OCI-LY1 (cell line): ENCODE measurements around the gene TBL1X.

ENCODE experiments used
- H2AFZ ChIP-seq: fragments of 200-600 bp; sonication (generic), shearing (Covaris generic); 2 replicates; pipeline ENCODE4 v1.6.0; 2014; ENCODE audit warnings: antibody characterized with exemption, mild to moderate bottlenecking, low read length
- H3F3A ChIP-seq: fragments of 200-600 bp; sonication (generic), shearing (Covaris generic); 2 replicates; pipeline ENCODE4 v1.6.0; 2014; ENCODE audit warnings: mild to moderate bottlenecking, antibody characterized with exemption, low read length, moderate library complexity; ENCODE audit not compliant: insufficient read depth
- H3K27ac ChIP-seq: fragments of 200-600 bp; sonication (generic); 2 replicates; pipeline ENCODE4 v1.5.1; 2014; ENCODE audit warnings: low read length, mixed run types, mild to moderate bottlenecking, low read depth; ENCODE audit not compliant: poor library complexity, severe bottlenecking
- H3K27me3 ChIP-seq: fragments of 200-600 bp; sonication (generic); 2 replicates; pipeline ENCODE4 v1.6.0; 2014; ENCODE audit warnings: antibody characterized with exemption, mild to moderate bottlenecking, low read length, moderate library complexity; ENCODE audit not compliant: insufficient read depth
- H3K36me3 ChIP-seq: fragments of 200-600 bp; sonication (generic); 2 replicates; pipeline ENCODE4 v1.6.1; 2014; ENCODE audit warnings: mild to moderate bottlenecking, antibody characterized with exemption, low read length, moderate library complexity, mixed read lengths; ENCODE audit not compliant: insufficient read depth
- H3K4me1 ChIP-seq: fragments of 200-600 bp; sonication (generic); 2 replicates; pipeline ENCODE4 v1.5.1; 2014; ENCODE audit warnings: mild to moderate bottlenecking, low read length, moderate library complexity; ENCODE audit not compliant: insufficient read depth, severe bottlenecking
- H3K4me2 ChIP-seq: fragments of 200-600 bp; sonication (generic), shearing (Covaris generic); 2 replicates; pipeline ENCODE4 v1.6.1; 2014; ENCODE audit warnings: low read length
- H3K4me3 ChIP-seq: fragments of 200-600 bp; sonication (generic); 2 replicates; pipeline ENCODE4 v1.5.1; 2014; ENCODE audit warnings: low read length, low read depth, mild to moderate bottlenecking, mixed read lengths; ENCODE audit not compliant: poor library complexity, severe bottlenecking
- H3K79me2 ChIP-seq: fragments of 200-600 bp; shearing (Covaris generic); 2 replicates; pipeline ENCODE4 v1.6.1; 2016; ENCODE audit warnings: mixed run types, low read length, mixed read lengths; ENCODE audit not compliant: insufficient read depth
- H3K9ac ChIP-seq: fragments of 200-600 bp; sonication (generic), shearing (Covaris generic); 2 replicates; pipeline ENCODE4 v1.6.1; 2014; ENCODE audit warnings: mild to moderate bottlenecking, low read length, mixed read lengths
- H3K9me2 ChIP-seq: fragments of 200-600 bp; sonication (generic), shearing (Covaris generic); 2 replicates; pipeline ENCODE4 v1.6.1; 2014; ENCODE audit warnings: low read depth, mild to moderate bottlenecking, low read length, mixed read lengths
- H3K9me3 ChIP-seq: fragments of 200-600 bp; shearing (Covaris generic); 2 replicates; pipeline ENCODE4 v1.6.1; 2014; ENCODE audit warnings: low read length, mixed read lengths
- H4K20me1 ChIP-seq: fragments of 200-600 bp; sonication (generic), shearing (Covaris generic); 2 replicates; pipeline ENCODE4 v1.6.0; 2016; ENCODE audit warnings: mild to moderate bottlenecking, low read length; ENCODE audit not compliant: insufficient read depth
- EZH2 ChIP-seq: fragments of 200-600 bp; sonication (generic), shearing (Covaris generic); IDR thresholded peaks from 2 replicates; pipeline ENCODE4 v1.8.0; 2017; ENCODE audit warnings: borderline replicate concordance, mixed run types, mild to moderate bottlenecking, antibody characterized with exemption, low read length, moderate library complexity, mixed read lengths
- TF ChIP-seq, protein P1 (sequence below): fragments of 200-600 bp; sonication (generic), shearing (Covaris generic); IDR thresholded peaks from 2 replicates; pipeline ENCODE4 v1.5.1; 2017; ENCODE audit warnings: mild to moderate bottlenecking, antibody characterized with exemption, low read length, moderate library complexity, mixed read lengths

TBL1X gene

DNA sequence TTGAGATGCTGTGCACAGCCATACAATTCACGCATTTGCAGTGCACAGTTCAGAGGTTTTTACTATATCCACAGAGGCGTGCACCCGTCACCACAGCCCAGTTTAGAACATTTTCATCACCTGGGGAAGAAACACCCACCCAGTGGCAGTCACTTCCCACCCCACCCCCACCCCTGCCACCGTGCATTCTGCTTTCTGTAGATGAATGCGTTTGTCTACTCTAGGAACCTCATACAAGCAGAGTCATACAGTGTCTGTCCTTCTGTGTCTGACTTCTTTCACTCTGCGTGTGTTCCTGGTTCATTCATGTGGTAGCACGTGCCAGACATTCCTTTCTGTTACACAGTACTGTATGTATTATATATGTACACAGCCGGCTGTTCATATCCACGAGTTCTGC, 122.8 kb downstream of the TBL1X start:
- H3K27ac ChIP-seq, result peak overlapping the region; percentile 43
- H3K79me2 ChIP-seq, result no peaks in the 10 kb centered on the region
- no peaks in the 10 kb centered on the region for H3K27me3 ChIP-seq
- peaks cover 54% of the 10 kb centered on the region for H3K4me1 ChIP-seq
- H3F3A ChIP-seq, result no peaks in the 10 kb centered on the region
- no peak for TF ChIP-seq EZH2
- TF ChIP-seq, protein P1, sequence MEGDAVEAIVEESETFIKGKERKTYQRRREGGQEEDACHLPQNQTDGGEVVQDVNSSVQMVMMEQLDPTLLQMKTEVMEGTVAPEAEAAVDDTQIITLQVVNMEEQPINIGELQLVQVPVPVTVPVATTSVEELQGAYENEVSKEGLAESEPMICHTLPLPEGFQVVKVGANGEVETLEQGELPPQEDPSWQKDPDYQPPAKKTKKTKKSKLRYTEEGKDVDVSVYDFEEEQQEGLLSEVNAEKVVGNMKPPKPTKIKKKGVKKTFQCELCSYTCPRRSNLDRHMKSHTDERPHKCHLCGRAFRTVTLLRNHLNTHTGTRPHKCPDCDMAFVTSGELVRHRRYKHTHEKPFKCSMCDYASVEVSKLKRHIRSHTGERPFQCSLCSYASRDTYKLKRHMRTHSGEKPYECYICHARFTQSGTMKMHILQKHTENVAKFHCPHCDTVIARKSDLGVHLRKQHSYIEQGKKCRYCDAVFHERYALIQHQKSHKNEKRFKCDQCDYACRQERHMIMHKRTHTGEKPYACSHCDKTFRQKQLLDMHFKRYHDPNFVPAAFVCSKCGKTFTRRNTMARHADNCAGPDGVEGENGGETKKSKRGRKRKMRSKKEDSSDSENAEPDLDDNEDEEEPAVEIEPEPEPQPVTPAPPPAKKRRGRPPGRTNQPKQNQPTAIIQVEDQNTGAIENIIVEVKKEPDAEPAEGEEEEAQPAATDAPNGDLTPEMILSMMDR, result no peak
- H3K4me3 ChIP-seq, result peak overlapping the region; percentile 10
- H3K36me3 ChIP-seq, result no peaks in the 10 kb centered on the region
- H2AFZ ChIP-seq, result no peak overlapping the region
- no peaks in the 10 kb centered on the region for H3K9me3 ChIP-seq
- no peaks in the 10 kb centered on the region for H3K9me2 ChIP-seq
- H3K9ac ChIP-seq, result no peak overlapping the region
- no peaks in the 10 kb centered on the region for H4K20me1 ChIP-seq
- no peak overlapping the region; the same call in 1 of the 2 replicates for H3K4me2 ChIP-seq

GRCh38 chrX:9591496-9591895, 126.6 kb downstream of the TBL1X start:
- Histone ChIP-seq H3K9me3 (no peaks in the 10 kb centered on the region), H3F3A (no peaks in the 10 kb centered on the region), H4K20me1 (no peaks in the 10 kb centered on the region), H3K4me3 (no peak overlapping the region), H3K4me2 (no peak overlapping the region), H3K36me3 (no peaks in the 10 kb centered on the region), H3K9ac (no peak overlapping the region), H3K79me2 (no peaks in the 10 kb centered on the region), H3K27ac (no peak overlapping the region), H2AFZ (no peak overlapping the region), H3K27me3 (no peaks in the 10 kb centered on the region), H3K9me2 (no peaks in the 10 kb centered on the region), H3K4me1 (peaks cover 27% of the 10 kb centered on the region)
- TF ChIP-seq, protein P1, result no peak
- no peak for TF ChIP-seq EZH2

DNA sequence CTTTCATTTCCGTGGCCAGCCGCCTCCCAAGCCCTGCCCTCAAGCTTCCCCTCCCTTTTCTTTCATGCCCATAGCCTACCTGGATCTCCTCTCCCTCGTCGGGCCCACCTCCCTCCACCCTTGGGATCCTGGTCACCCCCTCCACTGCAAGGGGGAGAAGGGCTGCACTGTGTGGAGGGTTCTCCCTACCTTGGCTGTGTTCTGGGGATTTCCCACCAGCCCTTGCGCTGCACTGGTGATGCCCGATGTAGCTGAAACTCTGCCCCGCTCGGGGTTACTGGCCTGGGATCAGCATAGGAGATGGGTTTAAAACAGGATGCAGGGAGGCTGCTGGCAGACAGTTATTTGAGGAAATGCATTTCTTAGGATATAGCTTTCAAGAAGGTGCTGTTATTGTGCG, 128.9 kb downstream of the TBL1X start:
- no peaks in the 10 kb centered on the region for H3K9me2 ChIP-seq
- no peak overlapping the region; the same call in 1 of the 2 replicates for H3K9ac ChIP-seq
- no peak overlapping the region for H2AFZ ChIP-seq
- H4K20me1 ChIP-seq, result no peaks in the 10 kb centered on the region
- H3K4me3 ChIP-seq, result no peak overlapping the region
- no peaks in the 10 kb centered on the region for H3K36me3 ChIP-seq
- H3K9me3 ChIP-seq, result no peaks in the 10 kb centered on the region
- no peaks in the 10 kb centered on the region for H3F3A ChIP-seq
- no peak overlapping the region for H3K27ac ChIP-seq
- H3K79me2 ChIP-seq, result no peaks in the 10 kb centered on the region
- no peaks in the 10 kb centered on the region for H3K27me3 ChIP-seq
- peak overlapping the region; percentile 38; the same call in 1 of the 2 replicates for H3K4me2 ChIP-seq
- H3K4me1 ChIP-seq, result peaks cover 22% of the 10 kb centered on the region
- TF ChIP-seq, protein P1, result no peak
- no peak for TF ChIP-seq EZH2
